ENCODE measurements around the gene ADPRHL1.
"Not testable (repeated sequence)": the region's sequence is repeated elsewhere in the genome, so short reads cannot be mapped to it uniquely, and the experiment has no call there.

The ADPRHL1 gene

GRCh38 chr13:113435907-113436306 lies 17.4 kb downstream of the ADPRHL1 start:
- DNase-seq, result not testable (repeated sequence)

- no peak for DNase-seq
These were observed 19.8 kb downstream of the ADPRHL1 start for GRCh38 chr13:113433391-113433916.

GRCh38 chr13:113432506-113433270 lies 20.6 kb downstream of the ADPRHL1 start:
- no peak for DNase-seq

- DNase-seq, result no peak
These were observed 22.1 kb downstream of the ADPRHL1 start for GRCh38 chr13:113431171-113431570.

GRCh38 chr13:113430378-113431110 lies 22.7 kb downstream of the ADPRHL1 start:
- DNase-seq, result no peak

- DNase-seq, result no peak
These were observed 23.7 kb downstream of the ADPRHL1 start for GRCh38 chr13:113429608-113429985.

GRCh38 chr13:113428871-113429607 lies 24.2 kb downstream of the ADPRHL1 start:
- DNase-seq, result no peak

GRCh38 chr13:113428469-113428865 lies 24.8 kb downstream of the ADPRHL1 start:
- DNase-seq, result no peak

GRCh38 chr13:113427562-113428468 lies 25.5 kb downstream of the ADPRHL1 start:
- DNase-seq, result no peak

- no peak for DNase-seq
These were observed 26.7 kb downstream of the ADPRHL1 start for GRCh38 chr13:113426591-113426986.

GRCh38 chr13:113425941-113426590 lies 27.2 kb downstream of the ADPRHL1 start:
- DNase-seq, result no peak

GRCh38 chr13:113423520-113424163 lies 29.6 kb downstream of the ADPRHL1 start:
- DNase-seq, result no peak

- no peak for DNase-seq
These were observed 30.3 kb downstream of the ADPRHL1 start for GRCh38 chr13:113422807-113423519.

GRCh38 chr13:113421673-113422270 lies 31.5 kb downstream of the ADPRHL1 start:
- no peak for DNase-seq

GRCh38 chr13:113420833-113421600 lies 32.3 kb downstream of the ADPRHL1 start:
- DNase-seq, result no peak

GRCh38 chr13:113420232-113420631 lies 33.1 kb downstream of the ADPRHL1 start:
- DNase-seq, result no peak

- no peak for DNase-seq
These were observed 33.6 kb downstream of the ADPRHL1 start for GRCh38 chr13:113419531-113420193.

Data from nucleus accumbens (tissue), 56 donors.